SU-DHL-6 (cell line): Measurements from ENCODE around the gene TSPAN32.

Experiments
- H2AFZ ChIP-seq: fragments of 200-600 bp; sonication (generic); 2 replicates; pipeline ENCODE4 v1.6.1; 2014; ENCODE audit warnings: low read depth, mild to moderate bottlenecking, moderate library complexity, mixed read lengths, antibody characterized with exemption, low read length; ENCODE audit not compliant: severe bottlenecking
- H3F3A ChIP-seq: fragments of 200-600 bp; shearing (Covaris generic); 2 replicates; pipeline ENCODE4 v1.6.0; 2016; ENCODE audit warnings: antibody characterized with exemption, mild to moderate bottlenecking; ENCODE audit not compliant: insufficient read depth
- H3K27ac ChIP-seq: fragments of 200-600 bp; sonication (generic); 2 replicates; pipeline ENCODE4 v1.5.1; 2016; ENCODE audit warnings: low read depth, mild to moderate bottlenecking, low read length, moderate library complexity, mixed read lengths
- H3K27me3 ChIP-seq: fragments of 200-600 bp; sonication (generic), shearing (Covaris generic); 2 replicates; pipeline ENCODE4 v1.6.0; 2014; ENCODE audit warnings: mild to moderate bottlenecking, low read length
- H3K36me3 ChIP-seq: fragments of 200-600 bp; sonication (generic); 2 replicates; pipeline ENCODE4 v1.6.1; 2014; ENCODE audit warnings: mild to moderate bottlenecking, low read length, mixed read lengths
- H3K4me2 ChIP-seq: fragments of 300-600, 200-600 bp; shearing (Covaris generic), sonication (generic); 2 replicates; pipeline ENCODE4 v1.6.0; 2014; ENCODE audit warnings: low read length, low read depth, mild to moderate bottlenecking; ENCODE audit not compliant: poor library complexity, severe bottlenecking
- H3K4me3 ChIP-seq: fragments of 200-600 bp; sonication (generic); 2 replicates; pipeline ENCODE4 v1.5.1; 2014; ENCODE audit warnings: antibody characterized with exemption, low read length, mild to moderate bottlenecking, mixed read lengths; ENCODE audit not compliant: insufficient read depth, poor library complexity, severe bottlenecking
- H3K79me2 ChIP-seq: fragments of 200-600 bp; sonication (generic); 2 replicates; pipeline ENCODE4 v1.6.1; 2014; ENCODE audit warnings: mild to moderate bottlenecking, low read length, moderate library complexity; ENCODE audit not compliant: insufficient read depth
- H3K9ac ChIP-seq: fragments of 200-600 bp; sonication (generic); 2 replicates; pipeline ENCODE4 v1.7.0; 2014; ENCODE audit warnings: mild to moderate bottlenecking, low read length
- H3K9me2 ChIP-seq: fragments of 200-600 bp; sonication (generic); replicated peaks from 2 replicates; pipeline ENCODE4 v1.6.1; 2014; ENCODE audit warnings: low read length; ENCODE audit not compliant: insufficient read depth
- H3K9me3 ChIP-seq: fragments of 200-600 bp; sonication (generic); 2 replicates; pipeline ENCODE4 v1.6.1; 2014; ENCODE audit warnings: low read length, mixed read lengths; ENCODE audit not compliant: insufficient read depth
- H4K20me1 ChIP-seq: fragments of 200-600 bp; sonication (generic); 2 replicates; pipeline ENCODE4 v1.6.1; 2014; ENCODE audit warnings: low read depth, mild to moderate bottlenecking, antibody characterized with exemption, low read length, moderate library complexity, mixed read lengths
- EZH2phosphoT487 ChIP-seq: fragments of 200-600 bp; sonication (generic), shearing (Covaris generic); conservative IDR thresholded peaks from 2 replicates; pipeline ENCODE4 v1.6.1; 2018; ENCODE audit warnings: mild to moderate bottlenecking, antibody characterized with exemption, low read length, moderate library complexity, mixed read lengths
- TF ChIP-seq, protein P1 (sequence below): fragments of 200-600 bp; sonication (generic); IDR thresholded peaks from one replicate; pipeline ENCODE4 v1.5.1; 2017; ENCODE audit warnings: antibody characterized with exemption, mild to moderate bottlenecking, low read length, moderate library complexity; ENCODE audit not compliant: insufficient read depth, poor library complexity, severe bottlenecking

TSPAN32 gene

DNA sequence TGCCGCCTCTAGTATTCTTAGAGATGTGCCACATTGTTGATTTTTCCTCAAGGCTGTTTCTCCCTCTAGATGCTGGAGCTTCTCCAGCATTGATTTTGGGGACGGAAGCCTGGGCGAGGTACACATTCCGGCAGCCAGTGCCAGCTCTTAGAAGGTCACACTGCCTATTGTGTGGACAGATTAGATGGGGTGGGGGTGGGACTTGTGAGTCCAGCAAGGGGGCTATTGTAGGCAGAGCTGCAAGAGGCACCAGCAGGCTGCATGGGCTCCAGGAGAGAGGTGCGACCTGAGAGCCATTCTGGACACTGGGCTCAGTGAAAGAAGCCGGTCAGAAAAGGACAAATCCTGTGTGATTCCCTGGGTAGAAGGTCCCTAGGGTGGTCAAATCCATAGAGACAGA lies 12.5 kb upstream of the TSPAN32 start:
- no peak overlapping the region for H3K4me2 ChIP-seq
- TF ChIP-seq, protein P1, sequence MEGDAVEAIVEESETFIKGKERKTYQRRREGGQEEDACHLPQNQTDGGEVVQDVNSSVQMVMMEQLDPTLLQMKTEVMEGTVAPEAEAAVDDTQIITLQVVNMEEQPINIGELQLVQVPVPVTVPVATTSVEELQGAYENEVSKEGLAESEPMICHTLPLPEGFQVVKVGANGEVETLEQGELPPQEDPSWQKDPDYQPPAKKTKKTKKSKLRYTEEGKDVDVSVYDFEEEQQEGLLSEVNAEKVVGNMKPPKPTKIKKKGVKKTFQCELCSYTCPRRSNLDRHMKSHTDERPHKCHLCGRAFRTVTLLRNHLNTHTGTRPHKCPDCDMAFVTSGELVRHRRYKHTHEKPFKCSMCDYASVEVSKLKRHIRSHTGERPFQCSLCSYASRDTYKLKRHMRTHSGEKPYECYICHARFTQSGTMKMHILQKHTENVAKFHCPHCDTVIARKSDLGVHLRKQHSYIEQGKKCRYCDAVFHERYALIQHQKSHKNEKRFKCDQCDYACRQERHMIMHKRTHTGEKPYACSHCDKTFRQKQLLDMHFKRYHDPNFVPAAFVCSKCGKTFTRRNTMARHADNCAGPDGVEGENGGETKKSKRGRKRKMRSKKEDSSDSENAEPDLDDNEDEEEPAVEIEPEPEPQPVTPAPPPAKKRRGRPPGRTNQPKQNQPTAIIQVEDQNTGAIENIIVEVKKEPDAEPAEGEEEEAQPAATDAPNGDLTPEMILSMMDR, result no peak
- TF ChIP-seq EZH2phosphoT487, result no peak
- no peaks in the 10 kb centered on the region for H3F3A ChIP-seq
- no peaks in the 10 kb centered on the region for H4K20me1 ChIP-seq
- H3K27me3 ChIP-seq, result no peaks in the 10 kb centered on the region
- H3K9me3 ChIP-seq, result no peaks in the 10 kb centered on the region
- H3K4me3 ChIP-seq, result no peak overlapping the region
- no peak overlapping the region for H2AFZ ChIP-seq
- H3K79me2 ChIP-seq, result no peaks in the 10 kb centered on the region
- H3K27ac ChIP-seq, result no peak overlapping the region
- H3K36me3 ChIP-seq, result no peaks in the 10 kb centered on the region
- H3K9ac ChIP-seq, result no peak overlapping the region
- no peaks in the 10 kb centered on the region for H3K9me2 ChIP-seq

DNA sequence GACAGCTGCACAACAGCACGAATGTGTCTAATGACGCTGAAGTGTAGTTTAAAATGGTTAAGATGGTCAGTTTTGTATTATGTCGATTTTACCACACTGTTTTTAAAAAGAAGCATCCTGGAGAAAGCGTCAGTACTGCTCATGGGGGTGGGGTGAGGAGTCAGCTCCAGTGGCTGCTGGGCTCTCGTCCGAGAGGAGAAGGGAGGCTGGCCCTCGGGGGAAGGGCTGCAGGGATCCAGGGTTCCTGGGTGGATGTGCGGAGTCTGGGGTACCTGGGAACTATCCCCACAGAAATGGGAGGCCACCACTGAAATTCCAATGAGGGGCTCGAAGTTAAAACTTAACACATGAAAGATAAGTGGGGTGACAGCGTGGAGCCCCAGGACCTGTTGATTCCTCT lies 12.0 kb upstream of the TSPAN32 start:
- no peak overlapping the region for H3K4me2 ChIP-seq
- no peaks in the 10 kb centered on the region for H3K27me3 ChIP-seq
- H2AFZ ChIP-seq, result no peak overlapping the region
- H3K36me3 ChIP-seq, result no peaks in the 10 kb centered on the region
- H3K9me2 ChIP-seq, result no peaks in the 10 kb centered on the region
- TF ChIP-seq EZH2phosphoT487, result no peak
- TF ChIP-seq, protein P1, result no peak
- H3K9me3 ChIP-seq, result no peaks in the 10 kb centered on the region
- H3F3A ChIP-seq, result no peaks in the 10 kb centered on the region
- no peaks in the 10 kb centered on the region for H3K79me2 ChIP-seq
- no peak overlapping the region for H3K27ac ChIP-seq
- H3K9ac ChIP-seq, result no peak overlapping the region
- H3K4me3 ChIP-seq, result no peak overlapping the region
- H4K20me1 ChIP-seq, result no peaks in the 10 kb centered on the region

DNA sequence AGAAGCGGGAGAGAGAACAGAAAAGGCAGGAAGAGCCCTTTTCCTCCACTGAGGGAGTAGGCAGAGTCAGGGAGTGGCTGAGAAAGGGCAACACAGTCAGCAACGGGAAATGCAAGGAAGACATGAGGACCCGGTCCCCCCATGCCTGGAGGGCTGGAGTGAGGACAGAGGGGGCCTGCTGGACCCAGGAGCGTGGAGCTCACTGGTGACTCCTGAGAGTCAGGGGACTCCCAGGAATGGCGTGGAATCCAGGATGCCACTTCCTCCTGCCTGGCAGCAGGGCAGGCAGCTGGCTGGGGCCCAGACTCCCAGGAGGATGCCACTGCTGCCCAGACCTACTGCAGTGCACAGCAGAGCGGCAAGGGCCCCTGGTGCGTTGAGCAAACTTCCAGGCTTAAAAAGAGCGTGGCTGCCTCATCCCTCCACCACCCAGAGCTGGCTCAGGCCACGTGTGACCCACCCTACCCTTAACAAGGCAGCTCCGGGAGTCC lies 11.4 kb upstream of the TSPAN32 start:
- no peaks in the 10 kb centered on the region for H3K79me2 ChIP-seq
- no peaks in the 10 kb centered on the region for H3K36me3 ChIP-seq
- no peaks in the 10 kb centered on the region for H3K9me2 ChIP-seq
- H2AFZ ChIP-seq, result no peak overlapping the region
- H3K9ac ChIP-seq, result no peak overlapping the region
- H3K27ac ChIP-seq, result no peak overlapping the region
- H4K20me1 ChIP-seq, result no peaks in the 10 kb centered on the region
- no peaks in the 10 kb centered on the region for H3F3A ChIP-seq
- H3K4me3 ChIP-seq, result no peak overlapping the region
- H3K27me3 ChIP-seq, result no peaks in the 10 kb centered on the region
- TF ChIP-seq, protein P1, result no peak
- no peak for TF ChIP-seq EZH2phosphoT487
- H3K9me3 ChIP-seq, result no peaks in the 10 kb centered on the region
- H3K4me2 ChIP-seq, result no peak overlapping the region
